ENCODE data around the gene XRCC5. TPM values are rescaled to one million over a fixed set of nuclear protein-coding genes. Genes with fewer than 3 reads are reported as not detected.

XRCC5 gene
- total RNA-seq, 1 experiment from 2014 or later: 424 TPM

DNA sequence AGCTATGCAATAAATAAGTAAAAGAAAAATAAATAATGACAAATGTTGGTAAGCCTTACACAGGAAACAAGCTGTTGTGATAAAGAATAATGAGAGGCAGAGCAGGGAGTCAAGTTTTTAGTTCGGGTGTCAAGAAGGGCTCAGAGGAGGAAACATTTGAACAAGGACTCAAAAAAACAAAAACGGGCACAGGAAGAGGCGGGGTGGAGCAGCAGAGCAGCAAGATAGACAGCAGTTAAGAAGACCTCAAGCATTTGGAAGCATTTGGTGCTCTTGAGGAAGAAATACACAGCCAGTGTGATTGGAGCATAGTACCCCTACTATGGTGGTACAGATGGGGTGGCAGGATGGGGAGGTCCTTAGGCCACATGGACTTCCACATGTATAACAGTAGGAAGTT, 24.6 kb upstream of the XRCC5 start (continued):
- TF ChIP-seq, protein P1, sequence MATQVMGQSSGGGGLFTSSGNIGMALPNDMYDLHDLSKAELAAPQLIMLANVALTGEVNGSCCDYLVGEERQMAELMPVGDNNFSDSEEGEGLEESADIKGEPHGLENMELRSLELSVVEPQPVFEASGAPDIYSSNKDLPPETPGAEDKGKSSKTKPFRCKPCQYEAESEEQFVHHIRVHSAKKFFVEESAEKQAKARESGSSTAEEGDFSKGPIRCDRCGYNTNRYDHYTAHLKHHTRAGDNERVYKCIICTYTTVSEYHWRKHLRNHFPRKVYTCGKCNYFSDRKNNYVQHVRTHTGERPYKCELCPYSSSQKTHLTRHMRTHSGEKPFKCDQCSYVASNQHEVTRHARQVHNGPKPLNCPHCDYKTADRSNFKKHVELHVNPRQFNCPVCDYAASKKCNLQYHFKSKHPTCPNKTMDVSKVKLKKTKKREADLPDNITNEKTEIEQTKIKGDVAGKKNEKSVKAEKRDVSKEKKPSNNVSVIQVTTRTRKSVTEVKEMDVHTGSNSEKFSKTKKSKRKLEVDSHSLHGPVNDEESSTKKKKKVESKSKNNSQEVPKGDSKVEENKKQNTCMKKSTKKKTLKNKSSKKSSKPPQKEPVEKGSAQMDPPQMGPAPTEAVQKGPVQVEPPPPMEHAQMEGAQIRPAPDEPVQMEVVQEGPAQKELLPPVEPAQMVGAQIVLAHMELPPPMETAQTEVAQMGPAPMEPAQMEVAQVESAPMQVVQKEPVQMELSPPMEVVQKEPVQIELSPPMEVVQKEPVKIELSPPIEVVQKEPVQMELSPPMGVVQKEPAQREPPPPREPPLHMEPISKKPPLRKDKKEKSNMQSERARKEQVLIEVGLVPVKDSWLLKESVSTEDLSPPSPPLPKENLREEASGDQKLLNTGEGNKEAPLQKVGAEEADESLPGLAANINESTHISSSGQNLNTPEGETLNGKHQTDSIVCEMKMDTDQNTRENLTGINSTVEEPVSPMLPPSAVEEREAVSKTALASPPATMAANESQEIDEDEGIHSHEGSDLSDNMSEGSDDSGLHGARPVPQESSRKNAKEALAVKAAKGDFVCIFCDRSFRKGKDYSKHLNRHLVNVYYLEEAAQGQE (IDR thresholded peaks at IDR 0.05; ENCODE audit: low read depth): no peak
- TF ChIP-seq, protein P2, sequence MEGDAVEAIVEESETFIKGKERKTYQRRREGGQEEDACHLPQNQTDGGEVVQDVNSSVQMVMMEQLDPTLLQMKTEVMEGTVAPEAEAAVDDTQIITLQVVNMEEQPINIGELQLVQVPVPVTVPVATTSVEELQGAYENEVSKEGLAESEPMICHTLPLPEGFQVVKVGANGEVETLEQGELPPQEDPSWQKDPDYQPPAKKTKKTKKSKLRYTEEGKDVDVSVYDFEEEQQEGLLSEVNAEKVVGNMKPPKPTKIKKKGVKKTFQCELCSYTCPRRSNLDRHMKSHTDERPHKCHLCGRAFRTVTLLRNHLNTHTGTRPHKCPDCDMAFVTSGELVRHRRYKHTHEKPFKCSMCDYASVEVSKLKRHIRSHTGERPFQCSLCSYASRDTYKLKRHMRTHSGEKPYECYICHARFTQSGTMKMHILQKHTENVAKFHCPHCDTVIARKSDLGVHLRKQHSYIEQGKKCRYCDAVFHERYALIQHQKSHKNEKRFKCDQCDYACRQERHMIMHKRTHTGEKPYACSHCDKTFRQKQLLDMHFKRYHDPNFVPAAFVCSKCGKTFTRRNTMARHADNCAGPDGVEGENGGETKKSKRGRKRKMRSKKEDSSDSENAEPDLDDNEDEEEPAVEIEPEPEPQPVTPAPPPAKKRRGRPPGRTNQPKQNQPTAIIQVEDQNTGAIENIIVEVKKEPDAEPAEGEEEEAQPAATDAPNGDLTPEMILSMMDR (IDR thresholded peaks at IDR 0.05 in 2 of 3, conservative IDR thresholded peaks at IDR 0.05 in 1 of 3; ENCODE audit: borderline replicate concordance in 1 of 3, insufficient read depth in 1 of 3, low read depth in 2 of 3, low read length in 2 of 3): no peak

DNA sequence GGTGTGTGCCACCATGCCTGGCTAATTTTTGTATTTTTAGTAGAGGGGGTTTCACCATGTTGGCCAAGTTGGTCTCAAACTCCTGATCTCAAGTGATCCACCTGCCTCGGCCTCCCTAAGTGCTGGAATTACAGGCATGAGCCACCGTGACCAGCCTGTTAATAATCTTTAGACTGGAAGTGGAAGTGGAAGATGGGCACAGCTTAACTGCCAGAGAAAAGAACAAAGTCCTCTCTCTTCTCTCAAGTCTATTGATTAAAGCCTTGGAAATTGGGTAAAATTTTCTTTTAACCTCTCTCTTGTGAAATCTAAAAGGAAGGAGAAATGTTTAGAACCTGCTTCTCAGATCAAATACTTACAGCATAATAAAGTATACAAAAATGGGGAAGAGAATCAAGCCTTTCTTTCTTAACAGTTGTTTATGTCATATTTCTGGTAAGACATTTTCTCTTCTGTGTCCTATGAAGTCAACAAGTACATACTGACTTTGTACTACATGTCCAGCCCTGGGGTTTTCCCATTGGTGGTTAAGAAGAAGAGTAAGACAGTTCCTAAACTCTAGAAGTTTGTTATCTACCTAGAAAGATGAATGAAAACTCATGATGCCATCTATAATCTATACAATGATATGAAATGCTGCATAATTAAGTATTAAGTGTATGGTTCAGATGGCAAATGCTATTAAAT, 22.8 kb upstream of the XRCC5 start:
- Histone ChIP-seq H3K9me3 (ENCODE audit: control insufficient read depth in 1 of 2, insufficient read depth in 1 of 2, low read depth in 1 of 2, low read length in 2 of 2) (no peaks in the 10 kb centered on the region), H3K9me2 (ENCODE audit: insufficient read depth) (no peaks in the 10 kb centered on the region), H4K20me1 (ENCODE audit: insufficient read depth) (no peaks in the 10 kb centered on the region), H3K4me1 (ENCODE audit: control insufficient read depth in 1 of 2, insufficient read depth in 2 of 2, low read length in 2 of 2) (peaks cover 4 to 8% of the 10 kb centered on the region in 2 experiments; a peak in 3 of 4 replicates), H3K27ac (ENCODE audit: low read depth, low read length) (no peak overlapping the region), H3K4me2 (ENCODE audit: low read length) (no peak overlapping the region), H2AFZ (ENCODE audit: low read depth, low read length, poor library complexity, severe bottlenecking) (no peak overlapping the region), H3K4me3 (replicated peaks in 1 of 2; ENCODE audit: low read depth in 1 of 2, low read length in 2 of 2) (no peak overlapping the region), H3K79me2 (ENCODE audit: insufficient read depth, low read length) (no peaks in the 10 kb centered on the region), H3K36me3 (ENCODE audit: control insufficient read depth in 1 of 2, insufficient read depth in 2 of 2, low read length in 2 of 2) (no peaks in the 10 kb centered on the region), H3K27me3 (ENCODE audit: insufficient read depth, low read length) (no peaks in the 10 kb centered on the region), H3K9ac (ENCODE audit: low read length) (no peak overlapping the region)
- ChIA-PET CTCF (no interaction called here), POLR2A (no interaction called here), RAD21 (ENCODE audit: low non-redundant PET in 1 of 2, low total read pairs in 2 of 2, uncharacterized antibody in 2 of 2, unreplicated experiment in 2 of 2) (no interaction called here)
- TF ChIP-seq, protein P3, sequence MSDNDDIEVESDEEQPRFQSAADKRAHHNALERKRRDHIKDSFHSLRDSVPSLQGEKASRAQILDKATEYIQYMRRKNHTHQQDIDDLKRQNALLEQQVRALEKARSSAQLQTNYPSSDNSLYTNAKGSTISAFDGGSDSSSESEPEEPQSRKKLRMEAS (IDR thresholded peaks at IDR 0.05): no peak
- intact Hi-C loops (cut with micrococcal nuclease): no loop called here
- DNase-seq (ENCODE audit: low read depth, low spot score): no peak
- ATAC-seq: no peak
- no TSS peak for BruUV-seq (replicated peaks)

Measured in HCT116 (cell line).